VCaP (cell line): Measurements from ENCODE around the gene RBMS1.
A peak's percentile ranks its signal among the peaks of the same experiment; 100 is the strongest.

Experiments used
- H3K27ac ChIP-seq: fragments of 450-650 bp; 2 replicates; pipeline ENCODE4 v1.5.1; 2017
- CTCF ChIP-seq: fragments of 450-650 bp; conservative IDR thresholded peaks from 2 replicates; pipeline ENCODE4 v1.5.1; 2017; ENCODE audit warnings: mild to moderate bottlenecking, moderate library complexity

Gene RBMS1

GRCh38 chr2:160253440-160254188 is 240.0 kb downstream of the RBMS1 start:
- TF ChIP-seq CTCF = no peak
- no peak overlapping the region for H3K27ac ChIP-seq

- H3K27ac ChIP-seq = no peak overlapping the region
- no peak for TF ChIP-seq CTCF
Observed at GRCh38 chr2:160252900-160253299, 240.7 kb downstream of the RBMS1 start.

- TF ChIP-seq CTCF = peak; percentile 83
Observed at GRCh38 chr2:160252278-160252887, 241.2 kb downstream of the RBMS1 start.

GRCh38 chr2:160251569-160251968 is 242.0 kb downstream of the RBMS1 start:
- H3K27ac ChIP-seq = no peak overlapping the region
- no peak for TF ChIP-seq CTCF

More at GRCh38 chr2:160252278-160252887, 241.2 kb downstream of the RBMS1 start:
- H3K27ac ChIP-seq = no peak overlapping the region

GRCh38 chr2:160249876-160250275 is 243.7 kb downstream of the RBMS1 start:
- no peak for TF ChIP-seq CTCF

GRCh38 chr2:160247296-160248035 is 246.1 kb downstream of the RBMS1 start:
- no peak for TF ChIP-seq CTCF
- H3K27ac ChIP-seq = no peak overlapping the region

More at GRCh38 chr2:160249876-160250275, 243.7 kb downstream of the RBMS1 start:
- H3K27ac ChIP-seq = no peak overlapping the region

- H3K27ac ChIP-seq = no peak overlapping the region
- TF ChIP-seq CTCF = no peak
Observed at GRCh38 chr2:160246356-160246755, 247.3 kb downstream of the RBMS1 start.
